Measurements from ENCODE around the gene DTWD1.

The DTWD1 gene

DNA sequence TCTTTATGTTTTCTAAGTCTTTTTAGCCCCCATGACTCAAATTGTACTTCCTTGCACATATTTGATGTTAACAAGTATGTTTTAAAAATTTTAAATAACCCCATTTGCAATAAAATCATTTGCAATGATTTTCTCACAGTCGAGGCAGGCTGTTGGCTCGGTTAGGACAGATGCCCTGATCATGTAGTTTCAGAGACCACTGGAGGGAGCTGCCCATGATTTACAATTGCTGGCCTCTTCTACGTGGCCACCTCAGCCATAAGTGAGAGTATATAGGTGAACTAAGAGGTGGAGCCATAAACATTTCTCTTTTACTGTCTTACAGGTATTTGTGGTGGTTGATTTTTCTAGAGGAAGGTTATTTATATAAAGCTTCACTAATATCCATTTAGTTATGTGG is 1.7 kb downstream of the DTWD1 start:
- no peak for DNase-seq (ENCODE audit: extremely low spot score)
- CTCF ChIA-PET = interaction anchor here (0.8 to 1.7 kb wide), 3 partner anchors 15 to 20 kb away, joined by 3 to 5 read pairs (median 3); no protein-coding TSS in a partner anchor
- POLR2A ChIA-PET = no interaction called here
- TF ChIP-seq, protein P1, sequence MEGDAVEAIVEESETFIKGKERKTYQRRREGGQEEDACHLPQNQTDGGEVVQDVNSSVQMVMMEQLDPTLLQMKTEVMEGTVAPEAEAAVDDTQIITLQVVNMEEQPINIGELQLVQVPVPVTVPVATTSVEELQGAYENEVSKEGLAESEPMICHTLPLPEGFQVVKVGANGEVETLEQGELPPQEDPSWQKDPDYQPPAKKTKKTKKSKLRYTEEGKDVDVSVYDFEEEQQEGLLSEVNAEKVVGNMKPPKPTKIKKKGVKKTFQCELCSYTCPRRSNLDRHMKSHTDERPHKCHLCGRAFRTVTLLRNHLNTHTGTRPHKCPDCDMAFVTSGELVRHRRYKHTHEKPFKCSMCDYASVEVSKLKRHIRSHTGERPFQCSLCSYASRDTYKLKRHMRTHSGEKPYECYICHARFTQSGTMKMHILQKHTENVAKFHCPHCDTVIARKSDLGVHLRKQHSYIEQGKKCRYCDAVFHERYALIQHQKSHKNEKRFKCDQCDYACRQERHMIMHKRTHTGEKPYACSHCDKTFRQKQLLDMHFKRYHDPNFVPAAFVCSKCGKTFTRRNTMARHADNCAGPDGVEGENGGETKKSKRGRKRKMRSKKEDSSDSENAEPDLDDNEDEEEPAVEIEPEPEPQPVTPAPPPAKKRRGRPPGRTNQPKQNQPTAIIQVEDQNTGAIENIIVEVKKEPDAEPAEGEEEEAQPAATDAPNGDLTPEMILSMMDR (IDR thresholded peaks at IDR 0.05; ENCODE audit: control extremely low read depth, extremely low read depth, low read depth, missing control alignments) = no peak

- TF ChIP-seq, protein P1 (IDR thresholded peaks at IDR 0.05; ENCODE audit: control extremely low read depth, extremely low read depth, low read depth, missing control alignments) = no peak
- ChIA-PET CTCF (interaction anchor here (1.7 kb wide), 1 partner anchor 13 kb away, joined by 5 read pairs; no protein-coding TSS in a partner anchor), POLR2A (no interaction called here)
- no peak for DNase-seq (ENCODE audit: extremely low spot score)
Observed at GRCh38 chr15:49624056-49624455, 3.2 kb downstream of the DTWD1 start.

DNA sequence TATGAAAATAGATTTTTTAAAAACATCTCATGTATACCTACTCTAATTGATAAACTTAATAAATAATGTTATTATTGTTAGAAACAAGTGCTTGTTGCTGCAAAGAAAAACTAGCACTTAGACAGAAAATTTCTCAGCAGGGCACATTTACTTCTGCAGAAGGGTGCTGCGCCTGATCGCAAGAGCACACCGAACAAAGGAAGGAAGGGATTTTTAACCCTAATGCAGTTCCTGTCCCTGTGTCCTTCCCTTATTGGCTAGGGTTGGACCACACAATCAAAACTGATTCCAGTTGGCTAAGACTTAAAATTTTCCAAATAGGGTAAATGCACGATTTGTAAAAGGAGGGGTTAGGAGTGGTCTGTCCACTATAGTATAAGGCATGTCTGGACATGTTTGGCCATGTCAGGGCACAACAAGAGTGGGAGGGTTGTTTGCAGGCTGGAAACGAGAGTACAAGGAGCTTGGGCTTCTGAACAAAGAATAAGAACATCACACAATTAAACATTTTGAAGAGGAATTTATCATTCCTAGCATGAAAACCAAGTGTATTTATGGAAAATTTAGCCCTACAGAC is 4.7 kb downstream of the DTWD1 start:
- POLR2A ChIA-PET = no interaction called here
- DNase-seq (ENCODE audit: extremely low spot score) = no peak
- CTCF ChIA-PET = no interaction called here
- TF ChIP-seq, protein P1 (IDR thresholded peaks at IDR 0.05; ENCODE audit: control extremely low read depth, extremely low read depth, low read depth, missing control alignments) = no peak

GRCh38 chr15:49627407-49627877 is 6.6 kb downstream of the DTWD1 start:
- TF ChIP-seq, protein P1 (IDR thresholded peaks at IDR 0.05; ENCODE audit: control extremely low read depth, extremely low read depth, low read depth, missing control alignments) = no peak
- POLR2A ChIA-PET = no interaction called here
- CTCF ChIA-PET = interaction anchor here (0.8 kb wide), 1 partner anchor 15 kb away, joined by 3 read pairs; no protein-coding TSS in a partner anchor
- DNase-seq (ENCODE audit: extremely low spot score) = no peak

DNA sequence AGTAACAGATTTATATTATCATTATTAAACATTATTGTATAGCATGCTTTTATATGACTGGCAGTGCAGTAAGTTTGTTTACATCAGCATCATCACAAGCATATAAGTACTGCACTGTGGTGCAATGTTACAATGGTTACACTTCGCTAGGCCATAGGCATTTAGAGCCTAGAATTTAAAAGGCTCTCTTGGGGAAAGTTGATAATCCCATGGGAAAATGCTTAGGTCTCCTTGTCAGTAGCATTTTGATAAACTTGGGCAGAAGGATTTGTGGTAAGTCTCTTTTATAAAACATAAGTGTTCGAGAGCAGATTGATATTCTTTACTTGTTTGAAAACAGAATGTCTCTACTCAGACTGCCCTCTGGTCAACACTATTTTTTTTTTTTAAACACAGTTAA is 7.5 kb downstream of the DTWD1 start:
- ChIA-PET POLR2A (no interaction called here), CTCF (no interaction called here)
- no peak for DNase-seq (ENCODE audit: extremely low spot score)
- TF ChIP-seq, protein P1 (IDR thresholded peaks at IDR 0.05; ENCODE audit: control extremely low read depth, extremely low read depth, low read depth, missing control alignments) = no peak

GRCh38 chr15:49637857-49638256 is 17.0 kb downstream of the DTWD1 start:
- ChIA-PET POLR2A (no interaction called here), CTCF (interaction anchor here (1.2 kb wide), 1 partner anchor 15 kb away, joined by 5 read pairs; no protein-coding TSS in a partner anchor)
- DNase-seq (ENCODE audit: extremely low spot score) = no peak
- TF ChIP-seq, protein P1 (IDR thresholded peaks at IDR 0.05; ENCODE audit: control extremely low read depth, extremely low read depth, low read depth, missing control alignments) = no peak

Measured in GM10248 (cell line).